ENCODE data around the gene PLPPR3.

- TF ChIP-seq REST (IDR thresholded peaks at IDR 0.05; ENCODE audit: insufficient read depth in 1 of 2, low read depth in 2 of 2, low read length in 1 of 2), result no peak
- TF ChIP-seq, protein P1, sequence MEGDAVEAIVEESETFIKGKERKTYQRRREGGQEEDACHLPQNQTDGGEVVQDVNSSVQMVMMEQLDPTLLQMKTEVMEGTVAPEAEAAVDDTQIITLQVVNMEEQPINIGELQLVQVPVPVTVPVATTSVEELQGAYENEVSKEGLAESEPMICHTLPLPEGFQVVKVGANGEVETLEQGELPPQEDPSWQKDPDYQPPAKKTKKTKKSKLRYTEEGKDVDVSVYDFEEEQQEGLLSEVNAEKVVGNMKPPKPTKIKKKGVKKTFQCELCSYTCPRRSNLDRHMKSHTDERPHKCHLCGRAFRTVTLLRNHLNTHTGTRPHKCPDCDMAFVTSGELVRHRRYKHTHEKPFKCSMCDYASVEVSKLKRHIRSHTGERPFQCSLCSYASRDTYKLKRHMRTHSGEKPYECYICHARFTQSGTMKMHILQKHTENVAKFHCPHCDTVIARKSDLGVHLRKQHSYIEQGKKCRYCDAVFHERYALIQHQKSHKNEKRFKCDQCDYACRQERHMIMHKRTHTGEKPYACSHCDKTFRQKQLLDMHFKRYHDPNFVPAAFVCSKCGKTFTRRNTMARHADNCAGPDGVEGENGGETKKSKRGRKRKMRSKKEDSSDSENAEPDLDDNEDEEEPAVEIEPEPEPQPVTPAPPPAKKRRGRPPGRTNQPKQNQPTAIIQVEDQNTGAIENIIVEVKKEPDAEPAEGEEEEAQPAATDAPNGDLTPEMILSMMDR (IDR thresholded peaks at IDR 0.05), result no peak
These were observed 33.9 kb upstream of the PLPPR3 start for GRCh38 chr19:855566-856120.
